SU-DHL-6 (cell line): Measurements from ENCODE around the gene PIGP.

Experiments
- H2AFZ ChIP-seq: fragments of 200-600 bp; sonication (generic); 2 replicates; pipeline ENCODE4 v1.6.1; 2014; ENCODE audit warnings: low read depth, mild to moderate bottlenecking, moderate library complexity, mixed read lengths, antibody characterized with exemption, low read length; ENCODE audit not compliant: severe bottlenecking
- H3F3A ChIP-seq: fragments of 200-600 bp; shearing (Covaris generic); 2 replicates; pipeline ENCODE4 v1.6.0; 2016; ENCODE audit warnings: antibody characterized with exemption, mild to moderate bottlenecking; ENCODE audit not compliant: insufficient read depth
- H3K27ac ChIP-seq: fragments of 200-600 bp; sonication (generic); 2 replicates; pipeline ENCODE4 v1.5.1; 2016; ENCODE audit warnings: low read depth, mild to moderate bottlenecking, low read length, moderate library complexity, mixed read lengths
- H3K27me3 ChIP-seq: fragments of 200-600 bp; sonication (generic), shearing (Covaris generic); 2 replicates; pipeline ENCODE4 v1.6.0; 2014; ENCODE audit warnings: mild to moderate bottlenecking, low read length
- H3K36me3 ChIP-seq: fragments of 200-600 bp; sonication (generic); 2 replicates; pipeline ENCODE4 v1.6.1; 2014; ENCODE audit warnings: mild to moderate bottlenecking, low read length, mixed read lengths
- H3K4me2 ChIP-seq: fragments of 300-600, 200-600 bp; shearing (Covaris generic), sonication (generic); 2 replicates; pipeline ENCODE4 v1.6.0; 2014; ENCODE audit warnings: low read length, low read depth, mild to moderate bottlenecking; ENCODE audit not compliant: poor library complexity, severe bottlenecking
- H3K4me3 ChIP-seq: fragments of 200-600 bp; sonication (generic); 2 replicates; pipeline ENCODE4 v1.5.1; 2014; ENCODE audit warnings: antibody characterized with exemption, low read length, mild to moderate bottlenecking, mixed read lengths; ENCODE audit not compliant: insufficient read depth, poor library complexity, severe bottlenecking
- H3K79me2 ChIP-seq: fragments of 200-600 bp; sonication (generic); 2 replicates; pipeline ENCODE4 v1.6.1; 2014; ENCODE audit warnings: mild to moderate bottlenecking, low read length, moderate library complexity; ENCODE audit not compliant: insufficient read depth
- H3K9ac ChIP-seq: fragments of 200-600 bp; sonication (generic); 2 replicates; pipeline ENCODE4 v1.7.0; 2014; ENCODE audit warnings: mild to moderate bottlenecking, low read length
- H3K9me2 ChIP-seq: fragments of 200-600 bp; sonication (generic); replicated peaks from 2 replicates; pipeline ENCODE4 v1.6.1; 2014; ENCODE audit warnings: low read length; ENCODE audit not compliant: insufficient read depth
- H3K9me3 ChIP-seq: fragments of 200-600 bp; sonication (generic); 2 replicates; pipeline ENCODE4 v1.6.1; 2014; ENCODE audit warnings: low read length, mixed read lengths; ENCODE audit not compliant: insufficient read depth
- H4K20me1 ChIP-seq: fragments of 200-600 bp; sonication (generic); 2 replicates; pipeline ENCODE4 v1.6.1; 2014; ENCODE audit warnings: low read depth, mild to moderate bottlenecking, antibody characterized with exemption, low read length, moderate library complexity, mixed read lengths
- CTCF ChIP-seq: fragments of 200-600 bp; sonication (generic); IDR thresholded peaks from one replicate; pipeline ENCODE4 v1.5.1; 2017; ENCODE audit warnings: antibody characterized with exemption, mild to moderate bottlenecking, low read length, moderate library complexity; ENCODE audit not compliant: insufficient read depth, poor library complexity, severe bottlenecking
- EZH2phosphoT487 ChIP-seq: fragments of 200-600 bp; sonication (generic), shearing (Covaris generic); conservative IDR thresholded peaks from 2 replicates; pipeline ENCODE4 v1.6.1; 2018; ENCODE audit warnings: mild to moderate bottlenecking, antibody characterized with exemption, low read length, moderate library complexity, mixed read lengths

PIGP gene

GRCh38 chr21:37041706-37042271 lies 31.1 kb downstream of the PIGP start:
- Histone ChIP-seq H3K9me2 (no peaks in the 10 kb centered on the region), H3K27me3 (no peaks in the 10 kb centered on the region), H3K4me2 (no peak overlapping the region), H3K4me3 (no peak overlapping the region), H4K20me1 (no peaks in the 10 kb centered on the region), H3K36me3 (no peaks in the 10 kb centered on the region), H2AFZ (no peak overlapping the region), H3K79me2 (no peaks in the 10 kb centered on the region), H3F3A (no peaks in the 10 kb centered on the region), H3K27ac (no peak overlapping the region), H3K9me3 (no peaks in the 10 kb centered on the region), H3K9ac (no peak overlapping the region)
- TF ChIP-seq EZH2phosphoT487, result no peak
- TF ChIP-seq CTCF, result no peak

DNA sequence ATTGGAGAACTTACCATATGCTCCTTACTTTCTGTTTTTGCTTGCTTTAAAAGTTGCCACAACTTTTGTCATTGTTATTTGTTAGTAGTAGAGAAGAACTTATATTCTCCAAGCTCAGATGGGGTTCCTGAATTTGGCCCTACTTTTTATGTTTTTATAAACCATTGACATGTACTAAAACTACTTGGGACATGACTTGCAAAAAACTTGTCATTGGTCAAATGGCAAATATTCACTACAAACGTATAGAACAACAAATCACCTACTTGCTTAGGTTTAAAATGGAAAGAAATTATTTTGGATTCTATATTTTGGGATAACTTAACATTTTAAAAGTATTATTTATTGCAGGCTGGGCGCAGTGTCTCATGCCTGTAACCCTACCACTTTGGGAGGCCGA lies 32.7 kb downstream of the PIGP start:
- Histone ChIP-seq H3K4me3 (no peak overlapping the region), H3K27me3 (no peaks in the 10 kb centered on the region), H4K20me1 (no peaks in the 10 kb centered on the region), H3K36me3 (no peaks in the 10 kb centered on the region), H3K79me2 (no peaks in the 10 kb centered on the region), H3K4me2 (no peak overlapping the region), H3K9me2 (no peaks in the 10 kb centered on the region), H3F3A (no peaks in the 10 kb centered on the region), H3K9me3 (no peaks in the 10 kb centered on the region), H3K9ac (no peak overlapping the region), H2AFZ (no peak overlapping the region), H3K27ac (no peak overlapping the region)
- TF ChIP-seq EZH2phosphoT487 (no peak), CTCF (no peak)

- H3K27ac ChIP-seq, result no peak overlapping the region
- TF ChIP-seq CTCF, result no peak
- no peak for TF ChIP-seq EZH2phosphoT487
- no peak overlapping the region for H3K4me2 ChIP-seq
- H3K36me3 ChIP-seq, result no peaks in the 10 kb centered on the region
- no peaks in the 10 kb centered on the region for H4K20me1 ChIP-seq
- H3K9me3 ChIP-seq, result no peaks in the 10 kb centered on the region
- no peak overlapping the region for H3K4me3 ChIP-seq
- no peaks in the 10 kb centered on the region for H3K79me2 ChIP-seq
- no peaks in the 10 kb centered on the region for H3F3A ChIP-seq
- no peak overlapping the region for H3K9ac ChIP-seq
- no peaks in the 10 kb centered on the region for H3K9me2 ChIP-seq
- H3K27me3 ChIP-seq, result no peaks in the 10 kb centered on the region
- H2AFZ ChIP-seq, result no peak overlapping the region
Measured at GRCh38 chr21:37039411-37040075, 33.3 kb downstream of the PIGP start.
